ENCODE results near the gene ZNF618.

DNA sequence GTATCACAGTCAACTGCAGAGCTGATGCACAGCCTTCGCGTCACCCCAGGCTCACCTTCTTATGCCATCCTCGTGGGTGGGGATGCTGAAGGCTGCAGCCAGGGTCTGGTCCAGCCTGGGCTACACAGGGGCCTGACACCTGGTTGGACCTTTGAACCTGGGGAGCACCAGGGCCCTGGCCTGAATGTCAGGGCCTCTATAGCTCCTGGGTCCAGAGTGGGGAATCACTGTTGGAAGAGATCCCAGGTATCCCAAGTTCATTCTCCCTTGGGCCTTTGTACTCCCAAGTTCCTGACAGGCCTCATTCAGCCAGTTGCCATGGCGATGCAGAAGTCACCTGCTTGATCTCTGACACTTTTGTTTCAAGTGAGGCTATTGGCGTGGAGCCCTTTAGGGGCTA is 43.8 kb downstream of the ZNF618 start:
- no peak for TF ChIP-seq POLR2A (IDR thresholded peaks at IDR 0.05)
- TF ChIP-seq, protein P1, sequence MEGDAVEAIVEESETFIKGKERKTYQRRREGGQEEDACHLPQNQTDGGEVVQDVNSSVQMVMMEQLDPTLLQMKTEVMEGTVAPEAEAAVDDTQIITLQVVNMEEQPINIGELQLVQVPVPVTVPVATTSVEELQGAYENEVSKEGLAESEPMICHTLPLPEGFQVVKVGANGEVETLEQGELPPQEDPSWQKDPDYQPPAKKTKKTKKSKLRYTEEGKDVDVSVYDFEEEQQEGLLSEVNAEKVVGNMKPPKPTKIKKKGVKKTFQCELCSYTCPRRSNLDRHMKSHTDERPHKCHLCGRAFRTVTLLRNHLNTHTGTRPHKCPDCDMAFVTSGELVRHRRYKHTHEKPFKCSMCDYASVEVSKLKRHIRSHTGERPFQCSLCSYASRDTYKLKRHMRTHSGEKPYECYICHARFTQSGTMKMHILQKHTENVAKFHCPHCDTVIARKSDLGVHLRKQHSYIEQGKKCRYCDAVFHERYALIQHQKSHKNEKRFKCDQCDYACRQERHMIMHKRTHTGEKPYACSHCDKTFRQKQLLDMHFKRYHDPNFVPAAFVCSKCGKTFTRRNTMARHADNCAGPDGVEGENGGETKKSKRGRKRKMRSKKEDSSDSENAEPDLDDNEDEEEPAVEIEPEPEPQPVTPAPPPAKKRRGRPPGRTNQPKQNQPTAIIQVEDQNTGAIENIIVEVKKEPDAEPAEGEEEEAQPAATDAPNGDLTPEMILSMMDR (IDR thresholded peaks at IDR 0.05), result no peak
- no peak for TF ChIP-seq POLR2AphosphoS5 (IDR thresholded peaks at IDR 0.05)
- TF ChIP-seq EP300 (IDR thresholded peaks at IDR 0.05), result no peak

Measured in stomach (tissue), 4 donors.